SH-SY5Y (cell line): Measurements from ENCODE around the gene ASB10.

Experiments used
- GATA2 ChIP-seq: IDR thresholded peaks from 2 replicates; pipeline ENCODE4 v1.6.1; 2011; ENCODE audit warnings: mild to moderate bottlenecking, low read depth, low read length
- GATA3 ChIP-seq: IDR thresholded peaks from 2 replicates; pipeline ENCODE4 v1.6.1; 2011; ENCODE audit warnings: low read depth, mild to moderate bottlenecking, low read length, moderate library complexity

DNA sequence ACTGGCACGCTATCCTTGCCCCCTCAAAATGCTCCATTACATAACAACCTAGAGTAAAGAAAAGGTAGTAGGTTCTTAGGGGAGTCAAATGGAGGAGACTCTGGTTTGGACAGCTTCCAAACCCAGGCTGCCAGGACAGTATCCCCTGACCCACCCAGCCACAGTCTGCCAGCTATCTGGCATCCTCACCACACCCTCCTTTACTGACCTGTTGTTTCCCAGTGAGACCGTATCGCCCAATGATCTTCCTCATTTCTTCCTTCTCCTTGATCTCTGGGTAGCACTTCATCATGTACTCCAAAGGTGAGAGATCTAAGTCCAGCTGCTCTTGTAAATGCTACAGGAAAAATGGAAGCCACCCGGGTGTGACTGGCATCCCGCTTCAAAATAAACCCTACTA lies 28.3 kb upstream of the ASB10 start:
- TF ChIP-seq GATA2 (no peak), GATA3 (no peak)
